ENCODE results near the gene ZNF865.
A peak's percentile ranks its signal among the peaks of the same experiment; 100 is the strongest.

ZNF865 gene

GRCh38 chr19:55623561-55623960, 18.1 kb downstream of the ZNF865 start:
- FAIRE-seq (no peak), DNase-seq (ENCODE audit: low spot score) (no peak)

GRCh38 chr19:55624109-55625003, 18.9 kb downstream of the ZNF865 start, which contains the start of gene ZNF784:
Gene ZNF784 (minus strand): TSS chr19:55624566. CDS start chr19:55624561, 5 bp downstream.
- FAIRE-seq (no peak), DNase-seq (ENCODE audit: low spot score) (peak; percentile 76)

- DNase-seq (ENCODE audit: low spot score) (no peak), FAIRE-seq (no peak)
These were observed 19.5 kb downstream of the ZNF865 start for GRCh38 chr19:55625004-55625326.

GRCh38 chr19:55626350-55626749, 20.9 kb downstream of the ZNF865 start:
- DNase-seq (ENCODE audit: low spot score) (no peak), FAIRE-seq (no peak)

- DNase-seq (ENCODE audit: low spot score) (peak; percentile 62), FAIRE-seq (no peak)
These were observed 27.0 kb downstream of the ZNF865 start for GRCh38 chr19:55632463-55632834.

GRCh38 chr19:55633861-55634260, 28.4 kb downstream of the ZNF865 start:
- DNase-seq (ENCODE audit: low spot score), result no peak
- FAIRE-seq, result no peak

- DNase-seq (ENCODE audit: low spot score), result no peak
- no peak for FAIRE-seq
These were observed 29.9 kb downstream of the ZNF865 start for GRCh38 chr19:55635334-55635717.

- FAIRE-seq, result no peak
These were observed 30.5 kb downstream of the ZNF865 start for GRCh38 chr19:55635856-55636440.

GRCh38 chr19:55636723-55637122, 31.3 kb downstream of the ZNF865 start:
- FAIRE-seq (no peak), DNase-seq (ENCODE audit: low spot score) (no peak)

More at GRCh38 chr19:55635856-55636440, 30.5 kb downstream of the ZNF865 start:
- DNase-seq (ENCODE audit: low spot score), result no peak

- DNase-seq (ENCODE audit: low spot score), result no peak
- FAIRE-seq, result no peak
These were observed 32.1 kb downstream of the ZNF865 start for GRCh38 chr19:55637534-55637933.

- FAIRE-seq, result no peak
- DNase-seq (ENCODE audit: low spot score), result no peak
These were observed 33.5 kb downstream of the ZNF865 start for GRCh38 chr19:55638864-55639359.

GRCh38 chr19:55640043-55640576, 34.7 kb downstream of the ZNF865 start:
- FAIRE-seq (no peak), DNase-seq (ENCODE audit: low spot score) (no peak)

GRCh38 chr19:55640577-55641425, 35.4 kb downstream of the ZNF865 start, which contains the start of gene ZNF580:
Gene ZNF580 (plus strand): TSS chr19:55641002. CDS start chr19:55642509, 1,507 bp downstream.
- no peak for FAIRE-seq
- peak; percentile 53 for DNase-seq (ENCODE audit: low spot score)

GRCh38 chr19:55641426-55642152, 36.1 kb downstream of the ZNF865 start:
- FAIRE-seq, result no peak

GRCh38 chr19:55642153-55643002, 36.9 kb downstream of the ZNF865 start:
- DNase-seq (ENCODE audit: low spot score) (no peak), FAIRE-seq (no peak)

More at GRCh38 chr19:55641426-55642152, 36.1 kb downstream of the ZNF865 start:
- no peak for DNase-seq (ENCODE audit: low spot score)

- FAIRE-seq, result no peak
- DNase-seq (ENCODE audit: low spot score), result peak; percentile 59
These were observed 37.8 kb downstream of the ZNF865 start, which contains the start of gene ZNF581 for GRCh38 chr19:55643003-55643886. Gene ZNF581 (plus strand): TSS chr19:55643649. CDS start chr19:55644572, 923 bp downstream.

GRCh38 chr19:55643887-55644176, 38.4 kb downstream of the ZNF865 start:
- no peak for DNase-seq (ENCODE audit: low spot score)
- FAIRE-seq, result no peak

GRCh38 chr19:55644191-55644833, 38.9 kb downstream of the ZNF865 start:
- DNase-seq (ENCODE audit: low spot score) (no peak), FAIRE-seq (no peak)
